Measurements from ENCODE around the gene TIMP4. TPM values are rescaled to one million over a fixed set of nuclear protein-coding genes. Genes with fewer than 3 reads are reported as not detected.

TIMP4 gene
- polyA plus RNA-seq, 1 donor (not counting 4 experiments of a cell fraction or from before 2014, with no cell fraction given): 0.07 TPM

DNA sequence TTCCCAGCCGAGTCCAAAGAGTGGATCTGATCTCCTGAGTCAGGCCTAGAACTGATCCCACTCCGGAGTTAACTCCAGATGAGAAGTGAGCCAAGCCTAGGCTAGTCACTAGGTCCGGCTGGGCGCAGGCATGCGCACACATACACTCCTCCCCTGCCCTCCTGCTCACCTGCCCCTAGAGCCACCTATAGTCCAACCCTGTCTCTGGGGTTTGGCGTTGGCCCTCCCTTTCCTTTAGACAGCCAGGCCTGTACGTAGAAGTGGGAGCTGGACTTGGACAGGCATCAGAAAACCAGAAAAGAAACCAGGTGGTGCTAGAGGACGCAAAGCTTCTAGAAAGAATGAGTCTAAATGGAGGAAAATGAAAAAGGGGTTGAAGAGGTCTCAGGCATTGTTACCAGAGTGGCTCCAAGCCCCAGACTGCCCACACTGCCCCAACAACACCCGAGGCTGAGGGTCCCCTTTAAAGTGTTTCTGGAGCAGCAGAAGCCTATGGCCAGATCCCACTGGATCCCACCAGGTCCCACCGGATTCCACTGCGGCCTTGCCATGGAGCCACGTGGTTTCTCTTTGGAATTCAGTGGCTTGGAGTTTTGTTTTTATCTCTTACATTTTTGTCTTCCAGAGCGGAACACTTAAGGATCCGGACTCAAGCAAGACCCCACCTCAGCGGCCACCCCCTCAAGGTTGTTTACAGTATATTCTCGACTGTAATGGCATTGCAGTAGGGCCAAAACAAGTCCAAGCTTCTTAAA is 24.2 kb upstream of the TIMP4 start:
- H3K4me2 ChIP-seq (ENCODE audit: control insufficient read depth, extremely low read depth, insufficient read depth, low read depth, low read length): no peak overlapping the region
- no peaks in the 10 kb centered on the region for H3K27me3 ChIP-seq (ENCODE audit: control insufficient read depth, extremely low read depth, insufficient read depth, low read length)
- DNase-seq (ENCODE audit: low read depth, low spot score): no peak
- dilution Hi-C loops (cut with MboI; ENCODE audit: extremely low pct_ligation_motif_present, low sequenced_read_pairs): no loop called here
- no peak overlapping the region for H3K9ac ChIP-seq (ENCODE audit: control insufficient read depth, extremely low read depth, insufficient read depth, low read length)
- no peaks in the 10 kb centered on the region for H3K36me3 ChIP-seq (ENCODE audit: control insufficient read depth in 2 of 2, extremely low read depth in 1 of 2, insufficient read depth in 2 of 2, low read length in 2 of 2)
- H2AFZ ChIP-seq (ENCODE audit: control insufficient read depth, low read length): no peak overlapping the region
- no peaks in the 10 kb centered on the region for H3K79me2 ChIP-seq (ENCODE audit: control insufficient read depth, insufficient read depth, low read length)
- H3K27ac ChIP-seq (ENCODE audit: control insufficient read depth, insufficient read depth, low read length): no peak overlapping the region
- H3K4me3 ChIP-seq (ENCODE audit: control insufficient read depth in 2 of 3, extremely low read depth in 1 of 3, insufficient read depth in 2 of 3, low read depth in 1 of 3, low read length in 3 of 3): no peak overlapping the region
- TF ChIP-seq EZH2 (IDR thresholded peaks at IDR 0.05; ENCODE audit: low read length): no peak
- H3K9me3 ChIP-seq (ENCODE audit: control insufficient read depth, low read depth, low read length): no peaks in the 10 kb centered on the region
- H3K9me1 ChIP-seq (ENCODE audit: control insufficient read depth, extremely low read depth, insufficient read depth, low read length): no peaks in the 10 kb centered on the region
- peaks cover 11% of the 10 kb centered on the region for H3K4me1 ChIP-seq (ENCODE audit: control insufficient read depth, extremely low read depth, insufficient read depth, low read length)
- FAIRE-seq: no peak
- no peaks in the 10 kb centered on the region for H4K20me1 ChIP-seq (ENCODE audit: control insufficient read depth, extremely low read depth, insufficient read depth, low read length)

DNA sequence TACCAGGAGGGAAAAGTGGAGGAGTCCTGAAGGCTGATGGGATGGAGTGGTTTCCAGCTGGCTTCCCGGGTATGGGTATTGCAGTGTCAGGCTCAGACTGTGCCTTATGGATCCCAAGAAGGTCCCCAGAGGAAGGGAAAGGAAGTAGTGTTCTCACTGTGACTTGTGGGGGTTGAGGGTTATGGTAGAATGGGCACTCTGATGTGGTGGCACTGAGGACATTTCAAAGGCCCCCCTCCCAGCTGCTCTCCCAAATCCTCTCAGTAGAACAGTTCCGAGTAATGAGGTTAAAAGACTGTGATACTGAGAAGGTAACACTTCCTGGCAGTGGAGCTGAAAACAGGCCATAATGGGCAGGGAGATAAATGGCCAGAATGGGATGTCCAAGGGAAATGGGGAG is 23.1 kb upstream of the TIMP4 start:
- FAIRE-seq: no peak
- dilution Hi-C loops (cut with MboI; ENCODE audit: extremely low pct_ligation_motif_present, low sequenced_read_pairs): no loop called here
- no peak for DNase-seq (ENCODE audit: low read depth, low spot score)
- Histone ChIP-seq H3K9me3 (ENCODE audit: control insufficient read depth, low read depth, low read length) (no peaks in the 10 kb centered on the region), H3K79me2 (ENCODE audit: control insufficient read depth, insufficient read depth, low read length) (no peaks in the 10 kb centered on the region), H3K9me1 (ENCODE audit: control insufficient read depth, extremely low read depth, insufficient read depth, low read length) (no peaks in the 10 kb centered on the region), H3K9ac (ENCODE audit: control insufficient read depth, extremely low read depth, insufficient read depth, low read length) (no peak overlapping the region), H3K4me3 (ENCODE audit: control insufficient read depth in 2 of 3, extremely low read depth in 1 of 3, insufficient read depth in 2 of 3, low read depth in 1 of 3, low read length in 3 of 3) (no peak overlapping the region), H4K20me1 (ENCODE audit: control insufficient read depth, extremely low read depth, insufficient read depth, low read length) (no peaks in the 10 kb centered on the region), H3K36me3 (ENCODE audit: control insufficient read depth in 2 of 2, extremely low read depth in 1 of 2, insufficient read depth in 2 of 2, low read length in 2 of 2) (no peaks in the 10 kb centered on the region), H2AFZ (ENCODE audit: control insufficient read depth, low read length) (no peak overlapping the region), H3K27me3 (ENCODE audit: control insufficient read depth, extremely low read depth, insufficient read depth, low read length) (no peaks in the 10 kb centered on the region), H3K4me2 (ENCODE audit: control insufficient read depth, extremely low read depth, insufficient read depth, low read depth, low read length) (no peak overlapping the region), H3K4me1 (ENCODE audit: control insufficient read depth, extremely low read depth, insufficient read depth, low read length) (peaks cover 7% of the 10 kb centered on the region), H3K27ac (ENCODE audit: control insufficient read depth, insufficient read depth, low read length) (no peak overlapping the region)
- TF ChIP-seq, protein P1, sequence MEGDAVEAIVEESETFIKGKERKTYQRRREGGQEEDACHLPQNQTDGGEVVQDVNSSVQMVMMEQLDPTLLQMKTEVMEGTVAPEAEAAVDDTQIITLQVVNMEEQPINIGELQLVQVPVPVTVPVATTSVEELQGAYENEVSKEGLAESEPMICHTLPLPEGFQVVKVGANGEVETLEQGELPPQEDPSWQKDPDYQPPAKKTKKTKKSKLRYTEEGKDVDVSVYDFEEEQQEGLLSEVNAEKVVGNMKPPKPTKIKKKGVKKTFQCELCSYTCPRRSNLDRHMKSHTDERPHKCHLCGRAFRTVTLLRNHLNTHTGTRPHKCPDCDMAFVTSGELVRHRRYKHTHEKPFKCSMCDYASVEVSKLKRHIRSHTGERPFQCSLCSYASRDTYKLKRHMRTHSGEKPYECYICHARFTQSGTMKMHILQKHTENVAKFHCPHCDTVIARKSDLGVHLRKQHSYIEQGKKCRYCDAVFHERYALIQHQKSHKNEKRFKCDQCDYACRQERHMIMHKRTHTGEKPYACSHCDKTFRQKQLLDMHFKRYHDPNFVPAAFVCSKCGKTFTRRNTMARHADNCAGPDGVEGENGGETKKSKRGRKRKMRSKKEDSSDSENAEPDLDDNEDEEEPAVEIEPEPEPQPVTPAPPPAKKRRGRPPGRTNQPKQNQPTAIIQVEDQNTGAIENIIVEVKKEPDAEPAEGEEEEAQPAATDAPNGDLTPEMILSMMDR (optimal IDR thresholded peaks at IDR 0.05 in 1 of 3, IDR thresholded peaks at IDR 0.05 in 1 of 3, conservative IDR thresholded peaks at IDR 0.05 in 1 of 3; ENCODE audit: extremely low read depth in 1 of 3, insufficient read depth in 2 of 3, low read length in 3 of 3): no peak
- TF ChIP-seq EZH2 (IDR thresholded peaks at IDR 0.05; ENCODE audit: low read length): no peak

DNA sequence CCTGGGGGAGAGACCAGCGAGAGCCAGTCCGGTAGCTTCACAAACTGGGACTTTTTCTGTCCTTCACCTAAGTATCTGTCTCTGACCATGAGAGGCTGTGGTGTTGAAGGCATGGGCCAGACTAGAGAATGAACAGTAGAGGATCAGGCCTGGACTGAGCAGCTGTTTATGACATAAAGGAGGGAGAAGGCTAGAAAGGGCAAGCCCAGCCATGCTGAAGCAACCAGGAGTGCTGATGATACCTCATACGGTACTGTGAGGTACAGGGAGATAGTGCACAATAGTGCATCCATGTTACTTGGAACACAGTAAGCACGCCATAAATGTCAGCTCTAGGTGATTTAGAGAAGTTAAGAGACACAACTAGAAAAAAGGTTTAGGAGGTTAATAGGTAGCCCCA is 22.6 kb upstream of the TIMP4 start:
- H3K4me3 ChIP-seq (ENCODE audit: control insufficient read depth in 2 of 3, extremely low read depth in 1 of 3, insufficient read depth in 2 of 3, low read depth in 1 of 3, low read length in 3 of 3): no peak overlapping the region
- DNase-seq (ENCODE audit: low read depth, low spot score) (no peak), FAIRE-seq (no peak)
- no peak overlapping the region for H3K4me2 ChIP-seq (ENCODE audit: control insufficient read depth, extremely low read depth, insufficient read depth, low read depth, low read length)
- no peak overlapping the region for H2AFZ ChIP-seq (ENCODE audit: control insufficient read depth, low read length)
- TF ChIP-seq, protein P1 (optimal IDR thresholded peaks at IDR 0.05 in 1 of 3, IDR thresholded peaks at IDR 0.05 in 1 of 3, conservative IDR thresholded peaks at IDR 0.05 in 1 of 3; ENCODE audit: extremely low read depth in 1 of 3, insufficient read depth in 2 of 3, low read length in 3 of 3): no peak
- H3K27ac ChIP-seq (ENCODE audit: control insufficient read depth, insufficient read depth, low read length): no peak overlapping the region
- H3K36me3 ChIP-seq (ENCODE audit: control insufficient read depth in 2 of 2, extremely low read depth in 1 of 2, insufficient read depth in 2 of 2, low read length in 2 of 2): no peaks in the 10 kb centered on the region
- no peaks in the 10 kb centered on the region for H3K9me3 ChIP-seq (ENCODE audit: control insufficient read depth, low read depth, low read length)
- H3K27me3 ChIP-seq (ENCODE audit: control insufficient read depth, extremely low read depth, insufficient read depth, low read length): no peaks in the 10 kb centered on the region
- H4K20me1 ChIP-seq (ENCODE audit: control insufficient read depth, extremely low read depth, insufficient read depth, low read length): no peaks in the 10 kb centered on the region
- peaks cover 7% of the 10 kb centered on the region for H3K4me1 ChIP-seq (ENCODE audit: control insufficient read depth, extremely low read depth, insufficient read depth, low read length)
- dilution Hi-C loops (cut with MboI; ENCODE audit: extremely low pct_ligation_motif_present, low sequenced_read_pairs): no loop called here
- no peaks in the 10 kb centered on the region for H3K79me2 ChIP-seq (ENCODE audit: control insufficient read depth, insufficient read depth, low read length)
- no peaks in the 10 kb centered on the region for H3K9me1 ChIP-seq (ENCODE audit: control insufficient read depth, extremely low read depth, insufficient read depth, low read length)
- H3K9ac ChIP-seq (ENCODE audit: control insufficient read depth, extremely low read depth, insufficient read depth, low read length): no peak overlapping the region
